IPS-18c (cell line): ENCODE results near the gene TDRD9.

Experiments
- H3K4me3 ChIP-seq: 2 replicates; pipeline ENCODE4 v1.7.0; 2013; ENCODE audit warnings: low read depth, mild to moderate bottlenecking, low read length, moderate library complexity; ENCODE audit not compliant: insufficient read depth
- H3K9me3 ChIP-seq: one replicate; pipeline ENCODE4 v1.6.1; 2013; ENCODE audit warnings: mild to moderate bottlenecking, low read length, moderate library complexity; ENCODE audit not compliant: control insufficient read depth, insufficient read depth

Gene TDRD9

GRCh38 chr14:103998027-103998426 lies 69.8 kb downstream of the TDRD9 start:
- Histone ChIP-seq H3K4me3 (no peak overlapping the region), H3K9me3 (no peaks in the 10 kb centered on the region)

- Histone ChIP-seq H3K4me3 (no peak overlapping the region), H3K9me3 (peaks cover 2% of the 10 kb centered on the region)
These were observed 71.7 kb downstream of the TDRD9 start for GRCh38 chr14:103999795-104000440.

- Histone ChIP-seq H3K9me3 (peaks cover 2% of the 10 kb centered on the region), H3K4me3 (no peak overlapping the region)
These were observed 72.7 kb downstream of the TDRD9 start for GRCh38 chr14:104001003-104001402.

GRCh38 chr14:104003616-104004015 lies 75.4 kb downstream of the TDRD9 start:
- Histone ChIP-seq H3K4me3 (no peak overlapping the region), H3K9me3 (peaks cover 2% of the 10 kb centered on the region)

- no peak overlapping the region for H3K4me3 ChIP-seq
- peaks cover 2% of the 10 kb centered on the region for H3K9me3 ChIP-seq
These were observed 76.6 kb downstream of the TDRD9 start for GRCh38 chr14:104004849-104005248.

- Histone ChIP-seq H3K4me3 (no peak overlapping the region), H3K9me3 (peaks cover 2% of the 10 kb centered on the region)
These were observed 77.2 kb downstream of the TDRD9 start for GRCh38 chr14:104005489-104005888.

GRCh38 chr14:104007121-104007520 lies 78.9 kb downstream of the TDRD9 start:
- Histone ChIP-seq H3K4me3 (no peak overlapping the region), H3K9me3 (peaks cover 4% of the 10 kb centered on the region)

- no peak overlapping the region for H3K4me3 ChIP-seq
These were observed 81.0 kb downstream of the TDRD9 start for GRCh38 chr14:104009297-104009696.

GRCh38 chr14:104011824-104012517 lies 83.7 kb downstream of the TDRD9 start:
- Histone ChIP-seq H3K4me3 (no peak overlapping the region), H3K9me3 (peaks cover 2% of the 10 kb centered on the region)

More at GRCh38 chr14:104009297-104009696, 81.0 kb downstream of the TDRD9 start:
- H3K9me3 ChIP-seq = peaks cover 2% of the 10 kb centered on the region

GRCh38 chr14:104014764-104015163 lies 86.5 kb downstream of the TDRD9 start:
- Histone ChIP-seq H3K4me3 (no peak overlapping the region), H3K9me3 (peaks cover 2% of the 10 kb centered on the region)

GRCh38 chr14:104016873-104017650 lies 88.8 kb downstream of the TDRD9 start:
- Histone ChIP-seq H3K9me3 (no peaks in the 10 kb centered on the region), H3K4me3 (no peak overlapping the region)

- Histone ChIP-seq H3K9me3 (peaks cover 2% of the 10 kb centered on the region), H3K4me3 (no peak overlapping the region)
These were observed 90.8 kb downstream of the TDRD9 start for GRCh38 chr14:104019029-104019428.

- H3K9me3 ChIP-seq = peaks cover 2% of the 10 kb centered on the region
- H3K4me3 ChIP-seq = no peak overlapping the region
These were observed 91.5 kb downstream of the TDRD9 start for GRCh38 chr14:104019806-104020205.

- H3K4me3 ChIP-seq = no peak overlapping the region
- peaks cover 2% of the 10 kb centered on the region for H3K9me3 ChIP-seq
These were observed 92.2 kb downstream of the TDRD9 start for GRCh38 chr14:104020471-104020870.

- no peak overlapping the region for H3K4me3 ChIP-seq
These were observed 95.2 kb downstream of the TDRD9 start for GRCh38 chr14:104023325-104024055.

GRCh38 chr14:104025534-104025933 lies 97.3 kb downstream of the TDRD9 start:
- H3K9me3 ChIP-seq = peaks cover 2% of the 10 kb centered on the region
- no peak overlapping the region for H3K4me3 ChIP-seq

More at GRCh38 chr14:104023325-104024055, 95.2 kb downstream of the TDRD9 start:
- H3K9me3 ChIP-seq = peaks cover 2% of the 10 kb centered on the region

GRCh38 chr14:104026024-104026423 lies 97.8 kb downstream of the TDRD9 start:
- Histone ChIP-seq H3K9me3 (peaks cover 2% of the 10 kb centered on the region), H3K4me3 (no peak overlapping the region)
